ENCODE results near the gene R3HDM2.
"Not testable (repeated sequence)": the region's sequence is repeated elsewhere in the genome, so short reads cannot be mapped to it uniquely, and the experiment has no call there.

Gene R3HDM2

GRCh38 chr12:57340104-57340503, 90.7 kb downstream of the R3HDM2 start:
- TF ChIP-seq, protein P1, sequence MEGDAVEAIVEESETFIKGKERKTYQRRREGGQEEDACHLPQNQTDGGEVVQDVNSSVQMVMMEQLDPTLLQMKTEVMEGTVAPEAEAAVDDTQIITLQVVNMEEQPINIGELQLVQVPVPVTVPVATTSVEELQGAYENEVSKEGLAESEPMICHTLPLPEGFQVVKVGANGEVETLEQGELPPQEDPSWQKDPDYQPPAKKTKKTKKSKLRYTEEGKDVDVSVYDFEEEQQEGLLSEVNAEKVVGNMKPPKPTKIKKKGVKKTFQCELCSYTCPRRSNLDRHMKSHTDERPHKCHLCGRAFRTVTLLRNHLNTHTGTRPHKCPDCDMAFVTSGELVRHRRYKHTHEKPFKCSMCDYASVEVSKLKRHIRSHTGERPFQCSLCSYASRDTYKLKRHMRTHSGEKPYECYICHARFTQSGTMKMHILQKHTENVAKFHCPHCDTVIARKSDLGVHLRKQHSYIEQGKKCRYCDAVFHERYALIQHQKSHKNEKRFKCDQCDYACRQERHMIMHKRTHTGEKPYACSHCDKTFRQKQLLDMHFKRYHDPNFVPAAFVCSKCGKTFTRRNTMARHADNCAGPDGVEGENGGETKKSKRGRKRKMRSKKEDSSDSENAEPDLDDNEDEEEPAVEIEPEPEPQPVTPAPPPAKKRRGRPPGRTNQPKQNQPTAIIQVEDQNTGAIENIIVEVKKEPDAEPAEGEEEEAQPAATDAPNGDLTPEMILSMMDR (IDR thresholded peaks at IDR 0.05; ENCODE audit: control insufficient read depth, insufficient read depth, low read depth, low read length, missing control alignments), result no peak
- peak; percentile 39 for DNase-seq (ENCODE audit: low read depth)
- H3K4me3 ChIP-seq (ENCODE audit: control insufficient read depth, low read depth, low read length), result no peak overlapping the region

DNA sequence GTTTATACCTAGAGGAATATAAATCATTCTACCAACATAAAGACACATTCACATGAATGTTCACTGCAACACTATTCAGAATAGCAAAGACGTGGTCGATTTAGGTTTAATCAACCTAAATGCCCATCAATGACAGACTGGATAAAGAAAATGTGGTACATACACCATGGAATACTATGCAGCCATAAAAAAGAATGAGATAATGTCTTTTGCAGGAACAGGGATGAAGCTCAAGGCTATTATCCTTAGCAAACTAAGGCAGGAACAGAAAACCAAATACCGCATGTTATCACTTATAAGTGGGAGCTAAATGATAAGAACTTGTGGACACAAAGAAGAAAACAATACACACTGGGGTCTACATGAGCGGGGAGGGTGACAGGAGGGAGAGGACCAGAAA, 94.5 kb downstream of the R3HDM2 start:
- H3K4me3 ChIP-seq (ENCODE audit: control insufficient read depth, low read depth, low read length); DNase-seq (ENCODE audit: low read depth): not testable (repeated sequence)

DNA sequence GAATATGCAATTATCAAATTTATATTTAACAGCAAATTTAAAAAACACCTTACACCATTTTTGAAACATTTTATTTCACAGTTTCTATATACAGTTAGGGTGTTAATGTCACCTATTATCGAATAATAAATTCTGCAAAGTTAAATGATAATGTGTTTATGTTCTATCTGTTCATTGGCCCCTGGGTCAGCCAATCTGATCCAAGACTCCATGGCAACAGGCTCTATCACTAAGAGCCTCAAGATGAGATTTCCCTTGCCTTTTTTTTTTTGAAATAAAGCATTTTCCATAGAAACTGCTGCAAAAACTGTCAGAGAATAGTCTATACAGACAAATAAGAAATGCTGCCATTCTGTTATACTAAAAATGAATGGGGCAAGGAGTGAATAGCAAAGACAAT, 96.6 kb downstream of the R3HDM2 start:
- no peak for DNase-seq (ENCODE audit: low read depth)
- H3K4me3 ChIP-seq (ENCODE audit: control insufficient read depth, low read depth, low read length), result no peak overlapping the region
- TF ChIP-seq, protein P1 (IDR thresholded peaks at IDR 0.05; ENCODE audit: control insufficient read depth, insufficient read depth, low read depth, low read length, missing control alignments), result no peak

DNA sequence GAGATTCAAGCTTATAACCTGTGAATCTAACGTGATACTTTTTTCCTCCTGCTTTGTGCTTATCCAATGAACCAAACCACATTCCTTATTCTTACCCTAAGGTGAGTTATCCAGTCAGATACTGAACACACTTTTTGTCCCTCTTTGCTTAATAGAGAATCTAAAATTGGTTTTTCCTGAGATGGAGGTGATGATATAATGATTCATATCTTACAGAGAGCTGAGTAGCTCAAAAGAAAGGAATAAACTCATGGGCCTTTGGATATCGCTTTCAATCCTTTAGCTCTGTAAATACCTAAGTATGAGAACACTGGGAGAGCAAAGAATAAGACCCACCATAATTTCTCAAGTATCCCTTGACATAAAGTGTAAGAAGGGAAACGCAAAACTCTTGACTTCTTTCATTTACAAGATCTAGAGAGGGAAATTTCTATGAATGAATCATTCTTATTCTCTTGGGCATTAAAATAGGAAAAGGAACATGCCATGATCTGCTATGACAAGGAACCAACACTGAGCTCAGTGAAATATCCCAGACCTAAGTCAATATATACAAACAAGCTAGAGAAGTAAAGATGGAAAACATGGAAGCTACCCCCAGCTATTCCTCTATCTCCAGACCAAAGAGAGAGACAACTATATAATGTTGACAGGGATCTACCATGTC, 98.1 kb downstream of the R3HDM2 start:
- no peak for DNase-seq (ENCODE audit: low read depth)
- no peak overlapping the region for H3K4me3 ChIP-seq (ENCODE audit: control insufficient read depth, low read depth, low read length)
- TF ChIP-seq, protein P1 (IDR thresholded peaks at IDR 0.05; ENCODE audit: control insufficient read depth, insufficient read depth, low read depth, low read length, missing control alignments), result no peak

DNA sequence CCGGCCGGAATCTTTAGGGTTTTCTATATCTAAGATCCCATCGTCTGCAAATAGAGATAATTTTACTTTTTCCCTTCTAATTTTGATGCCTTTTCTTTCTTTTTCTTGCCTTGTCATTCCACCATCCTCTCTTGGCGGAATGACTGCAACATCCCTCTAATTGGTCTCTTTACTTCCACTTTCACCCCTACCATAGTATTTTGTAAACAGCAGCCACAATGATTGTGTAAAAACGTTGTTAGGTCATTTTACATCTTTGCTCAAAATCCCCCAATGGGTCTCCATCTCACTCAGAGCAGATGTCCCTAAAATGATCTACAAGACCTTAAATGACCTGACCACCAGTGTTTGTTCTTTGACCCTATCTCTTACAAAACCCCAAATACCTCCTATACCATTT, 99.9 kb downstream of the R3HDM2 start:
- no peak for DNase-seq (ENCODE audit: low read depth)
- no peak overlapping the region for H3K4me3 ChIP-seq (ENCODE audit: control insufficient read depth, low read depth, low read length)
- TF ChIP-seq, protein P1 (IDR thresholded peaks at IDR 0.05; ENCODE audit: control insufficient read depth, insufficient read depth, low read depth, low read length, missing control alignments), result no peak

DNA sequence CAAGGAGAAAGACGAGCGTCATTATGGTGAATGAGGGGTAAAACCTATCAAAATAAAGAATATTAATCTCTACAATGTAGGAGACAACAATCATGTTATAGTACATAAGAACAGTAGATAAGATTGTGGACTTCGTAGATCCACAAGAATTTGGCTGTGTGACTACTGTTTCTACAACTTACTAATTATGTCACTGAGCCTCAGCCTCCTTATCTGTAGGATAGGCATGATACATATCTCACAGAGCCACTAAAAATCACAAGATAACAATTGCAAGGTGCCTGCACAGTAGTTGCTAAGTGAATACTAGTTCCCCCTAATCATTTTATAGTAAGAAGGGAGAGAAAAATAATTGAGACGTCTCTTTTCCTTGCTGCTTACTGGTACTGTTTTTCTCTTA, 101.6 kb downstream of the R3HDM2 start:
- DNase-seq (ENCODE audit: low read depth), result no peak
- H3K4me3 ChIP-seq (ENCODE audit: control insufficient read depth, low read depth, low read length), result no peak overlapping the region
- TF ChIP-seq, protein P1 (IDR thresholded peaks at IDR 0.05; ENCODE audit: control insufficient read depth, insufficient read depth, low read depth, low read length, missing control alignments), result no peak

DNA sequence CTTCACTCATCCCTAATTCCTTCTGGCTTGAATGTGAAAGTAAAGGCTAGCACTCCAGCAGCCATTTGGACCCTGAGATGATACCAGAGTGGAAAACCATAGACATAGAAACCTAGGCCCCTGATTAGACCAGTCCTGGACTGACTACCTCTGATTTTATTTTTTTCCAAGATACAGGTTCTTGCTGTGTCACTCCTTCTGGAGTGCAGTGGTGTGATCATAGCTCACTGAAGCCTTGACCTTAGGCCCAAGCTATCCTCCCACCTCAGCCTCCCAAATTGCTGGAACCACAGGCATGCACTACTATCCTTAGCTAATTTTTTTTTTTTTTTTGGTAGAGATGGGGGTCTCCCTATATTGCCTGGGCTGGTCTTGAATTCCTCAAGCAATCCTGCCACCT, 105.4 kb downstream of the R3HDM2 start:
- TF ChIP-seq, protein P1 (IDR thresholded peaks at IDR 0.05; ENCODE audit: control insufficient read depth, insufficient read depth, low read depth, low read length, missing control alignments), result no peak
- H3K4me3 ChIP-seq (ENCODE audit: control insufficient read depth, low read depth, low read length), result no peak overlapping the region
- DNase-seq (ENCODE audit: low read depth), result no peak
